Fibroblast of mammary gland (primary cell): Measurements from ENCODE around the gene DNER.
A peak's percentile ranks its signal among the peaks of the same experiment; 100 is the strongest.

Experiments
- DNase-seq: peaks from one replicate; pipeline ENCODE4 v3.0.0-alpha.2; 2010; ENCODE audit warnings: low read depth
- H3K4me3 ChIP-seq: 2 replicates; pipeline ENCODE4 v1.5.1; 2011; ENCODE audit warnings: low read depth, mild to moderate bottlenecking, low read length, moderate library complexity; ENCODE audit not compliant: control insufficient read depth
- CTCF ChIP-seq: conservative IDR thresholded peaks from 2 replicates; pipeline ENCODE4 v1.5.1; 2011; ENCODE audit warnings: low read depth, low read length, inconsistent platforms; ENCODE audit not compliant: control insufficient read depth, insufficient read depth

The DNER gene

DNA sequence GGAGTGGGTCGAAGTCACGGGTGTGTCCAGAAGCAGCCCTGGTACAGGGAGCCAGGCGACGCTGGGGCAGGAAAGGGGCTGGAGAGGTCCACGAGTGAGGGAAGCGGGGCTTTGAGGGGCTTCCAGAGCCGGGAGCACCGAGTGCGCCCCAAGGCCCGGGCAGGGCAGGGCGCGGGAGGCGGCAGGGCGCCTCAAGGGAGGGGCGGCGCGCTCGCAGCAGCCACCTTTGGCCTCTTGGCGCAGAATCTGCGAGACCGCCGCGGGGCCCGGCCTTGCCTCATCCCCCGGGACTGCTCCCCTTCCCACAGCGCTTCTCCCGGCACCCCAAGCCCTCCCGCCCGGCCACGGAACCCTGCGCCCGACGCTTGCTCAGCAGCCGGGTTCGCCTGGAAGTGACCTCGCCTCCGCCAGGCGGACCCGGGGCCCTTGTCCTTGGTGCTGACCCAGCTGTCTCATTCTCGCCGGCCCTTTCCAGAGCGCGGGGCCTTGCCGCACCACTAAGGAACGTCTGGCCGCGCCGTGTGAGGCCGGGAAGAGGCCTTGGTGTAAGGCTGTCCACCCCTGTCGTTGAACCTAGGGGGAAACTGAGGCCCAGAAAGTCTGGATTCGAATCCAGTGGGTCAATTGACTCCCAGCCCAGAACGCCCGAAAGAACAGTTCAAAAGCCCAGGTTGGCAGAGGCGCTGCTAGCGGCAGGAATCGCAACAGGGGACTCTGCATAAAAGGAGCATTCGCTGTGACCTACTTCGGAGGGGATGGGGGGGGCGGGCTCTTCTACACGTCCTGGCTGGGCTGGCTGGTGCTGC lies 584 bp upstream of the DNER start:
- DNase-seq = peak; percentile 56
- H3K4me3 ChIP-seq = peak overlapping the region; percentile 40
- no peak for TF ChIP-seq CTCF

DNA sequence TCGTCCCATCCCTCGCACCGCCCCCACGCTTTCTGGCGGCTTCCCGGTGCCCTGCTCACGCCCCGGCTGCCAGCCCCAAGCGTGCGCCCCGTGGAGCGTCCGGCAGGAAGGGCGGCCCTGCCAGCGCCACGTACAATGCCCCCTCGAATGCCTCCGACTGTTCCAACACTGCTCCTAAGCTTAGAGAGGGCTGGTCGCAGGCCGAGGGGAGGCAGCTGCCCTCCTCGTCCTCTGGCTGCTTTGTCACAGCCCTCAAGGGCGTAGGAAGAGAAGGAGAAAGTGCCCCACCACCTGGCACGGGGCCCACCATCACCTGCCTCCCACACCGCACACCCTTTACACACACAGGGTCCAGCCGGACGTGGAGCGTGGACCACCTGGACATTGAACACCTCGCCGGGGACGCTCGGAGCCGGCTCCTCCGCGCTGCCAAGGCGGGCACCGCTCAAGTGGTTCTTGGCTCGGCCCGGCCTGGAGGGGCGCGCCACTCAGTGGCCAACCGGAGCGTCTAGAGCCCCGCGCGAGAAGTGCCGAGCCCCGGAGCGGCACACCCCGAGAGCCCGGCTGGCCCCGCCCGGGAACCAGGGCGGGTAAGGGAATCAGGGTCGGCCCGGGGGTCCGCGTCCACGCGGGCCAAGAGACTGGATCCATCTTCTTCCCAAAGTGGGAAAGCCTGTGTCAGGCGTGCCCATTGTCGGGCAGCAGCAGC lies 830 bp downstream of the DNER start:
- TF ChIP-seq CTCF = no peak
- DNase-seq = no peak
- H3K4me3 ChIP-seq = peak overlapping the region; percentile 10

GRCh38 chr2:229712136-229712535 lies 2.2 kb downstream of the DNER start:
- TF ChIP-seq CTCF = peak; percentile 23

DNA sequence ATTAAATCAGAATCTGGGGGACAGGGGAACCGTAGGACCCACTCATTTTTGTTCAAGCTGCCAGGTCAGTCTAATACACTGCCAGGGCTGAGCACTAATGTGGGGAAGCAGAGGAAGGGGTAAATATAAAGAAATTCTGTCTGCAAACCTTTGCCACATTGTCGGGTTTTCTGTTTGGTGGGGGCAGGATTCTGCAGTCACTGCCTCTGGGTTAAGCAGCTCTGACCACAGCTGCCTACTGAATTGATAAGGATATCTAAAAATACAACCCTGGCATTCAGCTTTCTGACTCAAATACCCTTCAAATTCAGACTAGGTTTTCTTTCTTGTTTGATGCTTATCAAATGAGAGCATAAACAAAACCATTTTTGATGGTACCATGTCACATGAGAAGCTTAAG lies 6.0 kb downstream of the DNER start:
- no peak overlapping the region for H3K4me3 ChIP-seq
- TF ChIP-seq CTCF = no peak
- DNase-seq = no peak

More at GRCh38 chr2:229712136-229712535, 2.2 kb downstream of the DNER start:
- H3K4me3 ChIP-seq = no peak overlapping the region
- peak; percentile 22 for DNase-seq

GRCh38 chr2:229703909-229704630 lies 10.3 kb downstream of the DNER start:
- no peak for DNase-seq
- no peak overlapping the region for H3K4me3 ChIP-seq
- TF ChIP-seq CTCF = no peak

DNA sequence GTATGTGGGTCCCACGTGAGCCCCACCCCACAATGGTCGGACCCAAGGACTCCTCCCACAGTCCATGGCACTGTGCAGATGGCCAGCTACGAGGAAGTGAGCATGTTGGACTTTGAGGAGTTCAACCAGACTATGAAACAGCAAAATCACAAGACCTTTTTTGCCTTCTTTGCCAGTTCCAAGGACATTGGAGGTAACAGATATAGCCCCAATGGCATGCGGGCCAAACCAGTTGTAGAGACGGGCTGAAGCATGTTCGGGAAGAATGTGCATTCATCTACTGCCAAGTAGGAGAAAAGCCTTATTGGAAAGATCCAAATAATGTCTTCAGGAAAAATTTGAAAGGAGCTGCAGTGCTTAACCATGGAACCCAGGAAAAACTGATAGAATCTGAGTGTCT lies 12.6 kb downstream of the DNER start:
- no peak for TF ChIP-seq CTCF
- H3K4me3 ChIP-seq = no peak overlapping the region
- DNase-seq = no peak
